Measurements from ENCODE around the gene MYOM1. TPM values are rescaled to one million over a fixed set of nuclear protein-coding genes. Genes with fewer than 3 reads are reported as not detected.

MYOM1 gene
- polyA plus RNA-seq, 3 donors, result 6.9 to 7.8 (median 7.4) TPM

DNA sequence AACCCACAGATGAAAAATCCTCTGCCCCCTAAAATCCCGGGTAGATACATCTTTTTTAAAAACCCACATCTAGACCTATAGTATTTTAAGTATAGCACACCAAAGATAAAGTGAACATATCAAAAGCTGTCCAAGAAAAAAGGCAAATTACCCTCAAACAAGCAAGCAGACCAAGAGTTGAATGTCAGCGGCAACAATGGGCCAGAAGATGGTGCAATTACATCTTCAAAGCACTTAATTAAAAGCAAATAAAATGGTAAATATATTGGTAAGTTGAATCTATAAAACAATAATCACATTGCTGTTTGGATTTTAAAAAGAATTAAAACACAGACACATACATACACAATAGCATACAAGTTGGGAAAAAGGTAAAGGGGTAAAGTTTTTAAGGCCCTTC, 98.5 kb downstream of the MYOM1 start:
- DNase-seq (ENCODE audit: low read depth in 3 of 3, low spot score in 2 of 3), result no peak

DNA sequence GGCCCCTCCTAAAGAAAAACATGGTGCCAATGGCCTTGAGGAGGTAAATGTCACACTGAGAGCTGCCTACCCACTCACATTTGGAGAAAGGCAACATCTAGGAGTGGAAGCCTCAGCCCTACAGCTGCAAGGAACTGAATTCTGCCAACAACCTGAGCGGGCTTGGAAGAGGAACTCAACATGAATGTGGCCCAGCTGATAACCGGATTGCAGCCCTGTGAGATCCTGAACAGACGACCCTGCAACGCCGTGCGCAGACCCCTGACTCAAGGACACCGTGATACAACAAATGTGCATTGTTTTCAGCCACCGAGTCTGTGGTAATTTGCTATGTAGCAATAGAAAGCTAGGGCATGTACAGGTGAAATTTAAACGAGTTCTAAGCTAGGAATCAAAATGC, 99.4 kb downstream of the MYOM1 start:
- no peak for DNase-seq (ENCODE audit: low read depth in 3 of 3, low spot score in 2 of 3)

DNA sequence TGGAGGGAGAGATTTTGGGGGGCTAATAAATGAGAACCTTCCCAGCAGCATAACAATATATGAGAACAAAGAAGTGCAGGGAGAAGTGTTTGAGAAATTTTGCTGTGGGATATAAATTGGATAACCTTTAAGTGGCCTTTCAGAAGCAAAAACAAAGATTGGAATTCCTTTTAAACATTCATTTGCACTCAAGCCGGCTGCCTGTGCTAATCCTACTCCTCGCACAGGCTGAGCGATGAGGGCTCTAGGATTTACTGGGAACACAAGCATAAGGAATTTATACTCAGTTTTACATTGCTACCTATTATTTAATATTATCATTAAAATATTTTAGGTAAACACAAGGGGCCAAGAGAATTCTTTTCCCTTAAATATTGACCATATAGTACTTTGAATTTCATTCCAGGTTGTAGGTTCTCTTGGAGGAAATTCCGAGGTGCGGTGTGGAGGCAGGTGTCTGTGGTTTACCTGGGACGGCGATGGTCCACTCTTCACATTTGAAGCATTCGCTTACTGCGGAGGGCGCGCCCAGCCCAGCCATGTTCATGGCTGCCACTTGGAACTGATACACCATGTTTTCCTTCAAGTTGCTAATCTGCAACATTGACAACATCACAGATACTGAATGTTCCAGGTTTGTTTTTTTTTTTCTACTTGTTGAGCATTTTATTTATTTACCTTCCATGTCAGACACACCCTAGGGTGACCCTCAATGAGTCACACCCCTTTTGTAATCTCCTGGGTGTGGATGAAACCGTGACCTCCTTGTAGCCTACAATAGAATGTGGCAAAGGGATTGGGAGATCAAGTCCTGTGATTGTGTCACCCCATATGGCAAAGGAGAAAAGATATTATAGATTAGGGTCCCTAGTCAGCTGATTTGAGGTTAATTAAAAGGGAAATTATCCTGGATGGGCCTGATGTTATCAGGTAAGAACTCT, 100.1 kb downstream of the MYOM1 start:
- no peak for DNase-seq (ENCODE audit: low read depth in 3 of 3, low spot score in 2 of 3)

DNA sequence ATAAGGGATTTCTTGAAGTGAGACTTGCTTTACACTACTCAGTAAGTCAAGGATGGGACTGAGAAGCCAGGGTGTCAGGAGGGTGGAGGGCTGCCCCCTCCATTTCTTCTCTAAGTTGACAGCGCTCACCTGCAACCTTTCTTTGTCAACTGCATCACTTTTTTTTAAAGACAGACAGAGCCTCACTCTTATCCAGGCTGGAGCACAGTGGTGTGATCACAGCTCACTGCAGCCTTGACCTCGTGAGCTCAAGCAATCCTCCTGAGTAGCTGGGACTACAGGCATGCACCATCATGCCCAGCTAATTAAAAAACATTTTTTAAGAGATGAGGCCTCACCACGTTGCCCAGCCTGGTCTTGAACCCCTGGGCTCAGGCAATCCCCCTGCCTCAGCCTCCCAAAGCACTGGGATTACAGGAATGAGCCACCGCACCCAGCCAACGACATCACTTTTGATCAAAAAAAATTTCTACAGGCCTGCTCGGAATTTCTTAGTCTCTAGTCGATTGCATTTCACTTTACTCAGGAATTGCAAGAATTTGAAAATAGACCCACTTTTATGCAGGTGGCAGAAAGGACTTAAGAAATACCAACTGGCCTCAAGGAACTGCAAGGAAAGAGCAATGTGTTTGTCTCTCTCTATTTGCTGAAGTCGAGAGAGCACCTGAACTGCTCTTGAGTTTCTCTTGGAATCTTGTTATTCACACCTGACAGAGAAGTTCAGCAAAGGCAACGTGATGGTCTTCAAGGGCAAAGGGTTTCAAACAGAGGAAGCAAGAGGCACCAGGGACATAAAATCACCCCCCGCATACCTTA, 101.4 kb downstream of the MYOM1 start:
- DNase-seq (ENCODE audit: low read depth in 3 of 3, low spot score in 2 of 3), result no peak

DNA sequence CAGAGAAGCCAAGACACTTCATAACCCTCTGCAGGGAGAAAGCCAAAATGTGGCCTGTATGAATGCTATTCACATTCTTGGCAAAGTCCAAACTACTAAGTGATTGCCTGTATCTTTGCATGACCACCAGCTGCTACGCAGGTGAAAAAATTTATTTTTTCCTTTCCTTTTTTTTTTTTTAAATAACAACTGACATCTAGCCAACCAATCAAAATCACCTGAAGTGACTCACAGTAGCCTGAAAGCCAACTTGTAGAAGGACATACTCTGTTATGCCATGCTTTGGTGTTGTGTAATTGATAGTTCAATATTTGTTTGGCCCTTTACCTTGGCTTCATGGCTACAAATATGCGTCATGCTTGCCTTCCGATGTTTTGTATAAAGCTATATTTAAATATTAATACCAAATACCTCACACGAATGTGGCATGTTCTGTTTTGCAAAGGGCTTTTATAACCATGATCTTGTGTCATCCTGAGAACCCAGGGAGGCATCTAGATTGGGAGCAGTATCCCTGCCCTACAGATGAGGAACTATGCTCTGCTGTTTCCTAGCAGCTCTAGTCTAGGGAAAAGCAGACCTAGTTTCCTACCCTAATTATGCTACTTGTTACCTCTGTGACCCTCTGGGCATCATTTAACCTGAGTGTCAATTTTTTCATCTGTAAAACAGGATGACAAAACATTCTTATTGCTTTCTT, 102.1 kb downstream of the MYOM1 start:
- no peak for DNase-seq (ENCODE audit: low read depth in 3 of 3, low spot score in 2 of 3)

DNA sequence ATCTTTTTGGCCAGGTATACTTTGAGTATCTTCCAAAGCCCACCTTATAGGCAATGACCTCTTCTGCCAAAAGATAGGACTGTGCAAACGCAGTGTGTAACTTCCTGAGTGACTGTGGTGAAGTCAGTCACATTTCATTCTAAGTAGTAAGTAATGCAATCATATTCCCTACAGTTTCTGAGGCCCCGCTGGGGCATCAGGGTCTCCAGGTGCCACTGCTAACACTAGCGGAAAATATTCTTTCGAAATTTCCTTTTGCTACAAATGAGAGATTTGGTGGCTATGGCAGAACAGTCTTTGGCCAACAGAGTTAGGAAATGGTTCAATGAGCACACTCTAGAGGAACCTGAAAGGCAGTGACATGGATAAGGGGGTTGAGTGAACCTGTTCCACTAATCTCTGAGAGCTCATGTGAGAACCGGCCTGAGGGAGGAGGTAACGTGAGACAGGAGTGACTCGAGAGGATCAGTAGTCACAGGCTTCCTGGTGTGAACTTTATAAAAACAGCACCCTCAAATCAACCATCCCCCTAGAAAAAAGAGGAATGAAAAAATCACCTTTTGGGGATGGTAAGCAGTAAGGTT, 104.2 kb downstream of the MYOM1 start:
- DNase-seq (ENCODE audit: low read depth in 3 of 3, low spot score in 2 of 3), result no peak

DNA sequence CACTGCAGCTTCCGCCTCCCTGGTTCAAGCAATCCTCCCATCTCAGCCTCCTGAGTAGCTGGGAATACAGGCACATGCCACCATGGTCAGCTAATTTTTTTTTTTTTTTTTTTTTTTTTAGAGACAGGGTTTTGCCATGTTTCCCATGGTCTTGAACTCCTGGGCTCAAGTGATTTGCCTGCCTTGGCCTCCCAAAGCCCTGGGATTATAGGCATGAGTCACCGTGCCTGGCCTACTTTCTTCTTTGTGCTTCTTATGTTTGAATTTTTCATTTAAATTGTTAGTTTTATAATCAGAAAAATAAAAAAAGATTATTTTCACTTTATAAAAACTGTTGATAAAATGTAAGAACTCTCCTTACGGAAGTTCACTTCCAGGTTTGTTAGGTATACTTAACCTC, 105.3 kb downstream of the MYOM1 start:
- no peak for DNase-seq (ENCODE audit: low read depth in 3 of 3, low spot score in 2 of 3)

DNA sequence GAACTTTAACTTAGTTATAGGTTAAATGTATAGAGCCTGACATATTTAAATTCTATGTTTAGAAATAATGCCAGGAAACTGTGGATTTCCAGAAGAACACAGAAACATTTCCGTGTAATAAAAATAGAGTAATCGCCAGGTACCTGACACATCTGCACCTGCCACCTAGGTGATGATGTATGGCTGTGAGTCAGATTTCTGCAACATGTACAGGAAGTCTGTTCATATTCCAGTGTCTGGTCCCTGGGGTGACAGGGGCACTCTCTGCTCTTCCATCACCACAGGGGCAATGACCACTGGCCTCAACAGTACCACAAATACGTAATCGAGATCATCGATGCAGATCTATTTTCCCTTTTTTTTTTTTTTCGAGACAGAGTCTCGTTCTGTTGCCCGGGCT, 105.7 kb downstream of the MYOM1 start:
- no peak for DNase-seq (ENCODE audit: low read depth in 3 of 3, low spot score in 2 of 3)

DNA sequence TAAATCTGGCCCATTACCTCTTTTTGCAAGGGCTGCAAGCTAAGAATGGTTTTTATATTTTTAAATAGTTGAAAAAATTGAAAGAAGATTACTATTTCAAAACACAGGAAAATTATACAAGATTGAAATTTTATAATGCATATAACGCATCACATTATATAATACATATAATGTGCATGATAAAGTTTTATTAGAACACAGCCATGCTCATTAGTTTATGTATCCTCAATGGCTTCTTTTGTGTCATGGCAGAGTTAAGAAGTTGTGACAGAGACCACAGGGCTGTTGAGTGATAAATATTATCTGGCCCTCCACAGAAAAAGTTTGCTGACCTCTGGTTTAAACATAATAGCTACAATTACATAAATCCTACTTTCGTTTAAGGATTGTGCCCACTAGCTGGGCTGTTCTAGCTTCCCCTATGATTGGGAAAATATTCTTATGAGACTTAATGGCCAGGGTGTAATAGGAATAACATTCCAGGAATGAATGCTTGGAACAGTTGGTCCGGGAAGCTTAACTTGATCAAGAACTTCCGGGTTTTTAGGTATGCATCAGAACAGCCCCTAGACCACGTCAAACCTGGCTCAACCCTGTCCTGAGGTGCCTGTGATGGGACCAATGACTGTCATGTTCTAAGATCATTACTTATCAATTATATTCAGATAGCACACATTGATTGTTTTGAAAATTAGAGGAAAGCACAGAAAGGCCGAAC, 108.1 kb downstream of the MYOM1 start:
- no peak for DNase-seq (ENCODE audit: low read depth in 3 of 3, low spot score in 2 of 3)

DNA sequence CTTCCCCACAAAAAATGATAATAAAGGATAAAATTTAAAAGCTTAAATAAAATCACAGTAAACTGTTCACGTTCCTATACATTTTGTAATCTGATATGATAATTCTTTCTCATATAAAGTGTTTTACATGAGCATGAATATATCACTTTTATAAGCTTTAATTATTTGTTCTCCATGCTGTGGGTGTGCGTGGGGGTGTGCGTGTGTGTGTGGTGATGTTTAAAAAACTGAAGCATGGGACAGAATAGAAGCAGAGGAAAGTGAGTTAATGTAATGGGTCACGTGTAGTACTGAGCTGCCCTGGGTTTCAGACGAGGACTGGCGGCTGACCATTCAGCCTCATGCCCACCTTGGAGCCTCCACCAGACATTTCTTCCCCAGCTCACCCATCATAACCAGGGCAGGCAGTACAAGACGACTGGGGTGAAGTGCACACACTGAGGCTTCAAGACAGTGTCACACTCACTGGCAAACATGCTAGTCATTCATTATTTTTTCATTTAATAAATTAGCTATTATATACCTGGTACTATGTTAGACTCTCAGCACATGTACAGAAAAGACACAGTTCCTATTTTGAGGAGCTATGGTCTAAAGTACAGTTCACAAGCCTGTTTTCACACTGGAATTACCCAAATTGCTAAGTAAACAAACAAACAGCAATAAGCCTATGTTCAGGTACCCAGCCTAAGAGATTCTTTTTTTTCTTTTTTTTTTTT, 109.6 kb downstream of the MYOM1 start:
- no peak for DNase-seq (ENCODE audit: low read depth in 3 of 3, low spot score in 2 of 3)

DNA sequence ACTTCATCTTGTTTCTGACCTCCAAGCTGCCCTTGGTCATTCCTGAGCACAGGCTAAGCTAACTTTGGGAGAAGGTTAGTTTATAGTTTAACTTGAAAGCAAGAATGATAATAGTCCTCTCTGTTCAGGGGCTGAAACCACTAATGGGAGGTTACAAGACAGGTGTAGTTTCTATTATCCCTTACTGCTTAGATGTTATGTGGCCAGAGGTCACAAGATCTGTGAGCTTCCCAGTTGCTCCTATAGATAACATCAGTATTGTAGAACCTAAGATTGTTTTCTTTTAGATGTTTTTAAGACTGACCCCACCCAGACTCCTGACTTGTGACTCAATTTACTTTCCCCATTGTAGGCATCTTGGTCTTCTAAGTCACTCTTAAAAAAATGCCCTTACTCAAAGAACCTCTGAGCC, 112.0 kb downstream of the MYOM1 start:
- DNase-seq (ENCODE audit: low read depth in 3 of 3, low spot score in 2 of 3), result no peak

DNA sequence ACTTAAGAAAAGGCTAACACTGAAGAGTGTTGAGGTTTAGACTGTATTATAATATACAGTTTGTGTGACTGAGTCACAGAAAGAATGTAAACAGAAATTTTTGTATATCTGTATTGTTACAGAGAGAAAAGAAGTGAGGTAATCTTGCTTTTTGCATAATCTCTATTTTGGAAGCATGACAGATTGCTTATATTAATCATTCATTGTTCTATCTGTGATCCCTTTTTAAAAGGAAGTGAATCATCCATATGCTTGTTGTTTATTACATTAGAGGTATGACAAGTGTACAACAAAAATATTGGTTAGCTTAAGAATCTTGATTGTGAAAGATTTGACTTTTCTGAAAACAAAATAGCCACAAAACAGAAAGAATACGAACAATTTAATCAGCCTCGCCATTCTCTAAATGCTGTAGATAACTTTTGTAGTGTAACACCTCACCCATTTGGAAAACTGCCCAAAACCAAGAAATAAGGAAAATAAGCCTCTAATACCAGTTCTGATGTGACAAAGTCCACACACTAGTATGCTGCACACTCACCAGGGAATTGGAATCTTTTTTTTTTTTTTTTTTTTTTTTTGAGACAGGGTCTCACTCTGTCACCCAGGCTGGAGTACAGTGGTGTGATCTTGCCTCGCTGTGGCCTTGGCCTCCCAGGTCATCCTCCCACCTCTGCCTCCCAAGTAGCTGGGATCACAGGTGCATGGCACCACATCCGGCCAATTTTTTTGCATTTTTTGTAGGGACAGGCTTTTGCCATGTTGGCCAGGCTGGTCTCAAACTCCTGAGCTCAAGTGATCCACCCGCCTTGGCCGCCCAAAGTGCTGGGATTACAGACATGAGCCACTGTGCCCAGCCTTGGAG, 115.3 kb downstream of the MYOM1 start:
- no peak for DNase-seq (ENCODE audit: low read depth in 3 of 3, low spot score in 2 of 3)

DNA sequence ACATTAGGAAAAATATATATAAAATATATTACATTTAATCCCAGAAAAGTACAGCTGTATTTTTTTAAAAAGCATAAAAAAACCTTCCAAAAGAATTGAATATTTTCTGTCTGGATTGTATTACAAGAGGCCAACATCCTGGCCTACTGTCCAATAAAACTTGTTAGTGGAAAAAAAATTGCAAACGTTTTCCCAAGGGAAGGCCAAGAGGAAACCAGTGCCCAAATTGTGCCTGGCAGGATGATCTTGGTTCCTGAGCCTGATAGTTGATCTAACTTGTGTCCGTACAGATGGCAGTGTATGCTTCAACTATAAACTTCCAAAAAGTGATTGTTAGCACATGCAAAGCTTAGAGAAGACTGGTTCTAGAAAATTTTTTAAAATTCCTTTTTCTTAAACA, 116.2 kb downstream of the MYOM1 start:
- no peak for DNase-seq (ENCODE audit: low read depth in 3 of 3, low spot score in 2 of 3)

DNA sequence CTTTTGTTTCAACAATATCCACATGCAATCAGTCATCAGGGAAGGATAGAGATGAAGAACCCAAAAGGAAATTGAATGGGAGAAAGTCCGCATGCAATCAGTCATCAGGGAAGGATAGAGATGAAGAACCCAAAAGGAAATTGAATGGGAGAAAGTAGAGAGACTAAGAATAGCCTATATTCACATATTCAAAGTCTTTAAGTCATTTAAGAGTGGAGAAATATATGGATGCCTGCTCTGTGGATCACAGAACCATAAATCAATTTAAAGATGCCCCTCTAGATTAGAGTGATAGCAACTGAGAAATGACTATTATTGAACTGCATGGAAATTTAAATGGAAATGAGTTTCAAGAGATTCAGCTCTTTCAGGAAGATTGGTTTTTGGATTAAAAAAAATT, 116.8 kb downstream of the MYOM1 start:
- no peak for DNase-seq (ENCODE audit: low read depth in 3 of 3, low spot score in 2 of 3)

DNA sequence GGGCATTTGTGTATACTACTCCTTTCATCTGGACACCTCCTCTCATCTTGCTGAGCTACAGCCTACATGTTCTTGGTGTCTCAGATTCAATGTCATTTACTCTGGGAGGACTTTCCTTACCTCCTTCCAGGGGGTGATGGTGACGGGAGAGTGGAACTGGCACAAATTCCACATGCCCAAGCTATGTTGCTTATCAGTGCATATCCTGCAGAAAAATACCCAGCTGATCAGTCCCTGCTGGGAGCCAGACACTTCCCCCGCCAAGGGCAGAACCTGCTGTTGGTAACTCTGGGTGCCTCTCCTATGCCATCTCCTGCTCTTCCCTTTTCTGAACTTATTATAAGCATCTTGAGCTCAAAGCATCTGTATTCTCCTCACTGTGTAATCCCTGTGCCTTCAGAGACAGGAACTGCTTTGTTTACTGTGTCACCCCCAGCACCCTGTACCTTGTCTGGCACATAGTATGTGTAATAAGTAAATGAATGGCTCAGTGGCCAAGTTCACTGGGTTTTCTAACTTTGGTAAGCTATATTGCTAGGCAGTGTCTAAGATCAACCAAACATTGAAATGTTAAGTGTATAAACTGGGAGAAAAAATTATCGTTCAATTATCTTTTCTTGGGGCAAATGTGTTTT, 119.2 kb downstream of the MYOM1 start:
- DNase-seq (ENCODE audit: low read depth in 3 of 3, low spot score in 2 of 3), result no peak

DNA sequence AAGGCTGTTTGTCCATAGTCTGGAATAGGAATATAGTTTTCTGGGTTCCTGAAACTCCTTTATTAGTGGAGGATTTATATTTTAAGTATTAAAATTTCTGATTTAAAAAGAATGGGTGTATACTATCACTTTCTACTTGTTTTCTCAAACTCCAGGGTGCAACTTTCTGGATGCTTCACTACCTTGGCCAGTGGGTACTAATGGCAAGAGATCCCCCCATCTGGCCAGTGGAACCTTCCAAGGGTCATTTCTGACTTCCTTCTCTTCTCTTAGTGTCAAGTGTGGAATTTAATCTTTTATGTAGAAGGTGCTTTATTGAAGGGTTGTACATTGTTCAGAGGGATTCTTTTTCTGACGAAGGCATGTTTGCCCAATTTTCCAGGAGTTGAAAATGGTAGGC, 120.4 kb downstream of the MYOM1 start:
- no peak for DNase-seq (ENCODE audit: low read depth in 3 of 3, low spot score in 2 of 3)

DNA sequence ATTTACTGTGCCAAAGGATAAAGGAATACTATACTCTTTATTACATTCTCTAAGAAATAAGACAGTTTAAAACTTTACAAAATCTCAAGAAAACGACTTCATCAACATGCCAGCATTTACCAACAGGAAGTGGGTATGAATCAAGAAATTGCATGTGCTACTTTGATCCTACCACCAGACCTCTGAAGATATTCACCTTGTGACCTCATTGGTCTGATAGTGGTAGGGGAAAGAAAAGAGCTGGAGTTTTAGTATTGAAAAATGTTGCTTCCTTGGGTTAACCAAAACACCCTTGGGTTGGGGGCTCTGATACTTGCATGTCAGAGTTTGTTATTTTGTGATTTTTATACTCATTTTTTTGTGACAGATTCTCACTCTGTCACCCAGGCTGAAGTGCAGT, 122.7 kb downstream of the MYOM1 start:
- no peak for DNase-seq (ENCODE audit: low read depth in 3 of 3, low spot score in 2 of 3)

DNA sequence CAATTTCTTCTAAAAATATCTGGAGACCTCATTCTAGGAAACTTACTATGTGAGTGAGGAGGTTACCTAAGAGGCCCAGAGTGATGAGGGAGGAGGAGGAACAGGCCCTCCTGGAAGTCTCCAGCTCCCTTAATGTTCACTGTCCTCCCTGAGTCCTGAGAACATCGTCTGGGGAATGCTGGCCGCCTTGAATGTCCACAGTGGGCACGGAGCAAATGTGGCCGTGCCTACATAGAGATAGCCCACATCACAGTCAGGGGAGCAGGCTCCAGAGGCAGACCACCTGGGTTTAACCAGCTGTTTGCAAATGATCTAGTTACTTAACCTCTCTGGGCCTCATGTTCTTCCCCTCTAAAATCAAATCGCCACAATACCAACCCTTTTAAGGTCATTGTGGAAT, 123.8 kb downstream of the MYOM1 start:
- DNase-seq (ENCODE audit: low read depth in 3 of 3, low spot score in 2 of 3), result no peak

Data from right renal cortex interstitium (tissue), 3 donors.